ENCODE data around the gene MZB1.

Gene MZB1, protein sequence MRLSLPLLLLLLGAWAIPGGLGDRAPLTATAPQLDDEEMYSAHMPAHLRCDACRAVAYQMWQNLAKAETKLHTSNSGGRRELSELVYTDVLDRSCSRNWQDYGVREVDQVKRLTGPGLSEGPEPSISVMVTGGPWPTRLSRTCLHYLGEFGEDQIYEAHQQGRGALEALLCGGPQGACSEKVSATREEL

DNA sequence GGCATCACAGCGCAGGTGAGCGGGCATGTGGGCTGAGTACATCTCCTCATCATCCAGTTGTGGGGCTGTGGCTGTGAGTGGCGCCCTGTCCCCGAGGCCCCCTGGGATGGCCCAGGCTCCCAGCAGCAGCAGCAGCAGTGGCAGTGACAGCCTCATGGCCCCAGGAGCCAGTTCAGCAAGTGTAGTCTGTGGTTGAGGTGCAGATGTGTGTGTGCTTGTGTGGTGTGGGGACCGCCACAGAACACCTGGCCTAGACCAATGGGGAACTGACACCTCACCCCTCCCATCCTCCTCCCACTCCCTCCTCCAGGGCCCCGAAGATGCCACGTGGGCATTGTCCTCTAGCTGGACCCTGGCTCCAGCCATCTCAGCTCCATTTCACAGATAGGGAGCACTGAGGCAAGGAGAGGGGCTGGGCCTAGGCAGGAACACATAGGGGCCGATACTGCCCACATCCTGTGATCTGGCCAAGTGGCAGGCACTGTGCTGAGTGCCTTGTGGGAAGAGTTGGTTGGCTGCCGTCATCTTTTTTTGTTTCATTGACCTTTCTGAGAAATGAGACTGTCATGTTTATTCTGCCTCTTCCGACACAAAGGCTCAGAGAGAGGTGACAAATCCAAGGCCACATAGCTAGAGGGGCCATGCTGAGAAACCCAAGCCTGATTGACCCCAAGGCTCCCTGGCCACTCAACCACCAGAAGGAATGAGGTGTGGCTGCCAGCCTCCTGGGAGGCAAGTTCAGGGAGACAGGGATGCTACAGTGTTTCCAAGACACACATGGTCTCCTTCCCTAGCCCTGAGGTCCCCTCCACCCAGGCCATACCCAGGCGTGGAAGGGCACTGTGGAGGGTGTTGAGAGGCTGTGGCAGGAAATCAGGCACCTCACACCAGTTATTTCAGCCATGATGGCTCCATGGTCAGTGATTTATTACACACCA lies at the start of gene MZB1:
MZB1 (minus strand) TSS at position 213 of the 938 bp plus-strand sequence; CDS start at position 156, 57 bp downstream.
- DNase-seq, result no peak

DNA sequence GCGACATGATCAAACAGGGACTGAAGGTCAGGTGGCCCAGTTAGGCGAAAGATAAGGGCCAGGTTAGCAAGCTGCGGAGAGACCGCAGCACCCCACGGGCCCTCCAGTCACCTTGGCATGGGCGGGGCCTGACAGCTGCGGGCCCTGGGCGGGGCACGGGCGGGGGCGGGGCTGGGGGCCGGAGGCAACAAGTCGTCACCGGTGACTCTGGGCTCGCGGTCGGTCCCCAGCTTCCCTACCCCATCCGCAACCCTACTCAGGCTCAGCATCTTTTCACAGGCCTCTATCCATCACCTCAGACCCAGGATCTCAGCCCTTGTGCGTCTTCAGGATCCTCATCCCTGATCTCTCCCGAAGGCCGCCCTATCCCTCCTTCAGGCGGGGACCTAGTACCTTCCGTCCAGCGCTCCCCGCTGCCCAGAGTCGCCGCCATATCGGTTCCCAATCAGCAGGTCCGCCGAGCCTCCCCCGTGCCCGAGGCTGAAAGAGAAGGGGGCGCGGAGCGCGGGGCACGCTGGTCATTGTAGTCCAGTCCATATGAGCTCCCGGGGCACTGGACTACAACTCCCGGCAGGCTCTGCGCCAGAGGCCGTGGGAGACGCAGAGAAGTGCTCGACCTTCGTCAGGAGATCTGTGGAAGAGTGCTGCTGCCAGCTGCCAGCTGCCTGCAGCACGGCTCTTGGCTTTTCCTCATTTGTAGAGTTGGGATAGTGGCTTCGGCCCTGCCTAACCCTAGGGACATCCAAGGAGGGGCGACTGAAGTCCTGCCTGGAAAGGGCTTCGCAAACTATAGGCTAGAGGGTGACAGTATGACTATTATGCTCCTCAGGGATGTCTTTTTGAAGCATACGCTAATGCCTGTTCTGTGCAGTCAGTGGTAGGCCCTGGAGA lies 49.5 kb upstream of the MZB1 start, which contains the start of gene DNAJC18:
DNAJC18 (minus strand) TSS at position 513 of the 891 bp plus-strand sequence; CDS start at position 433, 80 bp downstream.
- peak; percentile 14 for DNase-seq

DNA sequence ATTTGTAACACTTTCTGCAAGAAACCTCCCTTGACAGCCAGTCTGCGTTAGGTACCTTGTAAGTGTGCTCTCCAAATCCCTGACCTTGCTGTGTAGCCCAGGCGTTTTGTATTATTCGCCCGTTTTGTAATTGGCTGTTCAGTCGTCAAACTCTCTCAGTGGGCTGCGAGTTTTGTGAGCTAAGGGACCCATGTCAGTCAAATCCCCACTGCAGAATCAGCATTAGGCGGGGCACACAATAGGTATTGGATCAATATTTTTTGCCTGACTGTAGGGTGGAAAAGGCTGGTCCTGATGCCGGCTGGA lies 48.9 kb upstream of the MZB1 start:
- no peak for DNase-seq

GRCh38 chr5:139435676-139436075 lies 46.0 kb upstream of the MZB1 start:
- no peak for DNase-seq

- no peak for DNase-seq
Measured at GRCh38 chr5:139431706-139432105, 42.0 kb upstream of the MZB1 start.

DNA sequence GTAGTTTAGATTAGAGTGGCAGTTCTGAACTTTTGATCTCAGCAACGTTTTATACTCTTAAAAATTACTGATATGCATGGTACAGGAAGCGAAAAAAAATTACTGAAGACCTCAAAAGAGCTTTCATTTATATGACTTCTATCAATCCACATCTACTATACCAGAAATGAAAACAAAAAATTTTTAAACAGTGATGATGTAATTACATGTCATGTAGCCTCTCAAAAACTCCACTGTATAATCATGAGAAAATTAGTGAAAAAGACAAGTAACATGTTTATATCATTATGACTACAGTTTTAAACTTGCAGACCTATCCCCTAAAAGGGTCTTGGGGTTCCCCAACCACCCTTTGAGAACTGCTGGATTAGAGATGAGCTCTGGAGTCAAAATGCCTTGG lies 40.3 kb upstream of the MZB1 start:
- DNase-seq, result no peak

- DNase-seq, result no peak
Measured at GRCh38 chr5:139426203-139426885, 36.6 kb upstream of the MZB1 start.

GRCh38 chr5:139425497-139425896 lies 35.8 kb upstream of the MZB1 start:
- no peak for DNase-seq

- DNase-seq, result no peak
Measured at GRCh38 chr5:139422307-139422893, 32.7 kb upstream of the MZB1 start.

GRCh38 chr5:139419226-139420192 lies 29.8 kb upstream of the MZB1 start:
- no peak for DNase-seq

DNA sequence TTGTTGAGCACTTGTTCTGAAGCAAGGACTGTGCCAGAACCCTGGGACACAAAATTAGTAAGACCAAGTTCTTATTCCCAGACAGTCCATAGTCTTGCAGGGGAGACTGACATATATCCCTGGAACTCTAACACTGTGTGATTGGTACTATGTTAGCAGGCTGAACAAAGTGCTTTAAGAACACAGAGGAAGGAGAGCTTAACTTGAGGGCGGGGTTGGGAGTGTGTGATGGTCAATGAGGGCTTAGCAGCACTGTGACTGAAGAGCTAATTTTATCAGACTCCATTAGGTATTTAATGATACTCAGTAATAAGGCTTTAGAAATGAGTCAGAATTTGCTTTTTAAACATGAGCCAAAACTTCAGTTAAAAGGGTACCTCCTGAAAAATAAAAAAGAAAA lies 29.1 kb upstream of the MZB1 start:
- DNase-seq, result no peak

DNA sequence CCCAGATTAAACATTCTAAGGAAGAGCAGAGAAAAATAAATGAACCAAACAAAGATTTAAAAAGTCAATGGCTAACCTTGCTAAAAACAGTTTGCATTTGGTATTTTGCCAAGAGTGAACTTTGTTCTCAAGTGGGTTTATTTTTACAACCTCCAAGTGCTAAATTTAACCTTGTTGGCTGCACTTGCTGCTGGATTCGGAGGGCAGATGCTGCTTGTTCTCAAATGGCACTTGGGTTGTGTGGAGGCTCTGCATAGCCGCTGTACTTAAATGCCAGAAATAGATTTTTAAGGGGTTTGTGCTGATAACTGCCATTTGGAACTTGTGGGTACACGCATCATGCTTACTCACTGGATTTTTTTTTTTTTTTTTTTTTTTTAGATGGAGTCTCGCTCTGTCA lies 27.5 kb upstream of the MZB1 start:
- DNase-seq, result no peak

DNA sequence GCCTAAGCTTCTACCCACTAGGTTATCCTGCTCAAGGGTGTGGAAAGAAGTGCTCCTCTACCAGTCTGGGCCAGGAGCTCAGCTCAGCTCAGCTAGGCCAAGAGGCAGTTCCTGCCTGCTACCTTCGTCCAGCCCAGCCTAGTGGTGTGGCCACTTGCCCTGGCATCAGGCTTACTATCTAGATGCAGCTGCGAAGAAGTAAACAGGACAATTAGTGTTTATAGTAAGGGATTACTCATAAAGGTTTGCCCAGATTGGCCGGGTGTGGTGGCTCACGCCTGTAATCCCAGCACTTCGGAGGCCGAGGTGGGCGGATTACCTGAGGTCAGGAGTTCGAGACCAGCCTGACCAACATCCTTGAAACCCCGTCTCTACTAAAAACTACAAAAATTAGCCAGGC lies 26.9 kb upstream of the MZB1 start:
- DNase-seq, result no peak

GRCh38 chr5:139415869-139416268 lies 26.2 kb upstream of the MZB1 start:
- no peak for DNase-seq

DNA sequence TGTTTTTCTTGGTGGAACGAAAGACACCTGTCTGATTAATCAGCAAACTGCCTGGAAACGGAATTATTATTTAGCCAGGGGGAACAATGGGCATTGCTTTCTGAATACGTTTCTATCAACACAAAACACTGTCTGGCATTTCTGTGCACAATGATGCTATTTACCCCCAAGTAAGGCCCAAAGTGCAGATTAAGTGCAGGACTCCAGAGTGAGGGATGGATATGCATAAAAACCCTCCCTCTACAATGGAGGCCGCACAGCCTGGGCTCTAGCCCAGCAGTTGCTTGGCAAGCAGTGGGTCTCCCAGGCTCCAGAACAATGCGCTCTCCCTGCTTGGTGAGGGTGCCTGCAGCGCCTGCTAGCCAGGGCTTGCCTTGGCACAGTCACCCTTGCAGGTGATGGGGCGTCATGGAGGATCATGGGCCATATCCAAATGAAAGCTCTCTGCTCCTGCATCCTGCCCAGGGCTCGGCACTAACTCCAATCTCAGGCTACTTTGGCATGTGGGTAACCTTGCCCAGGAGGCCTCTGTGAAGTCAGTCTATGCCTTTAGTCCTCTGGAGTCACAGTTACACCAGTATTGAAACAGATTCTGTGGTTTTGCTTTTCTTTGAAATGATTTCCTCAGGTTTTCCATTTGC lies 25.6 kb upstream of the MZB1 start:
- no peak for DNase-seq

DNA sequence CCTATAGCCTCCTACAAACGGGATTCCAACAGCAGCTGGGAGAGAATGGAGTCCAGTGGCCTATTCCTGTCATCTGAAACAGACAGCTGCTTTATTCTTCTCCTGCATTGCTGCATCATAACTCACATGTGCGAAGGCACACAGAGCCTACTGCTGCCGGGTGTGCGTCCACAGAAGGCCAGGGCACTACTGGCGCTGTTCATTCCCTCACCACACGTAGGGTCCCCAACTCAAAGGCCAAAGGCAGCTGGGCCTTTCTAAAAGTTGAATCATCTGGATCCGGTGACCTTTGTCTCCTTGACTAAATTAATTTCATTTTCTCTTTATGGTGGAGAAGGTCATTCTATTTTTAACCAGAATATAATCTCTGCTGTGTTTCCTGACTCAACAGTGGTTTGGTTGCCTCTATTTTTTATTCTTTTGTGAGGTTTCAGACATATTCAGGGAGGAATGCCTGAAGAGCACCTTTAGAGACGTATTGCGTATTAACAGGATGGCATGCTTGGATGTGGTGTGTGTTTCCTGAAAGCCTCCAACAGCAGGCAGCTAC lies 24.9 kb upstream of the MZB1 start:
- no peak for DNase-seq

DNA sequence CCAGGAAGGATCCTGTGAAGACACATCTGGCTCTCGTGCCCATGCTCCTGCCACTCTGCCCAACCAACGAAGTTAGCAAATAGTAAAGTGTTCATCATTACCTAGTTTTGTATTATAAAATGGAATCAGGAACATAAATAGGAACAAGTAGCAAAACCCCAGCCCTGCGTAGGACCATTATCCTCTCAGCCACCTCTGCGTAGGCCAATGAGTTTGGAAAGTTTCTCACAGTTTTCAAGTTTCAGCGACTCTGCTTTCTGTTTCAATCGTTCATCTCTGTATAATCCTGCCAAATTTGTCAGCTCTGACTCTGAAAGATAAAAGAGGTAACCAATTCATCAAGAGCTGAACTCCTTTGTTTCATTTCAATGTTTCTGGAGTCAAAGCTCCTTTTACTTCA lies 24.2 kb upstream of the MZB1 start:
- no peak for DNase-seq

GRCh38 chr5:139413153-139413552 lies 23.4 kb upstream of the MZB1 start:
- no peak for DNase-seq

GRCh38 chr5:139410993-139411828 lies 21.5 kb upstream of the MZB1 start:
- DNase-seq, result no peak

All from KG1 (cell line).